A673 (cell line): ENCODE data around the gene GTF2IRD2.
"Not testable (repeated sequence)": the region's sequence is repeated elsewhere in the genome, so short reads cannot be mapped to it uniquely, and the experiment has no call there.

Experiments
- EZH2 ChIP-seq: fragments of 200-600 bp; sonication (generic); IDR thresholded peaks from 2 replicates; pipeline ENCODE4 v1.6.1; 2017; ENCODE audit warnings: borderline replicate concordance, low read depth, mild to moderate bottlenecking, mixed read lengths, antibody characterized with exemption, low read length; ENCODE audit not compliant: poor library complexity, severe bottlenecking
- TF ChIP-seq, protein P1 (sequence below): fragments of 300-800, 200-600 bp; sonication (generic); conservative IDR thresholded peaks from 2 replicates; pipeline ENCODE4 v1.5.1; 2017; ENCODE audit warnings: low read depth, mild to moderate bottlenecking, antibody characterized with exemption, low read length, moderate library complexity, mixed read lengths

DNA sequence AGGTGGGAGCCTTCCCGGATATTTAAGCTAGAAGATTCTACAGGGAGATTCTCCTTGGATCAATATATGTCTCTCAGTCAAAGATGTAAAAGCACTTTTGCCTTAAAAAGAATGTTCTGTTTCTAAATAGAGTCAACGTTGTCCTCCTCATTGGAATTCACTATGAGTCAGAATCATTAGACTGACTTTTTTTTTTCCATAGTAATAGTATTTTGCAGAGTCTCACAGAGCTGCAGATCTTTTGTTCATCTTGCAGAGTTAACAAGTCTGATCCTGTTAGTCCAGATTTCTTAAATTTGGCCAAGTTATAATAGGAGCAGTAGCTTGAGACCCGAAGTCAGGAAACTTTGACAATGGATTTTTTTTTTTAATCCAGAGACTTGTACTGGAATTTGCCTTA is 92.4 kb downstream of the GTF2IRD2 start:
- TF ChIP-seq, protein P1, sequence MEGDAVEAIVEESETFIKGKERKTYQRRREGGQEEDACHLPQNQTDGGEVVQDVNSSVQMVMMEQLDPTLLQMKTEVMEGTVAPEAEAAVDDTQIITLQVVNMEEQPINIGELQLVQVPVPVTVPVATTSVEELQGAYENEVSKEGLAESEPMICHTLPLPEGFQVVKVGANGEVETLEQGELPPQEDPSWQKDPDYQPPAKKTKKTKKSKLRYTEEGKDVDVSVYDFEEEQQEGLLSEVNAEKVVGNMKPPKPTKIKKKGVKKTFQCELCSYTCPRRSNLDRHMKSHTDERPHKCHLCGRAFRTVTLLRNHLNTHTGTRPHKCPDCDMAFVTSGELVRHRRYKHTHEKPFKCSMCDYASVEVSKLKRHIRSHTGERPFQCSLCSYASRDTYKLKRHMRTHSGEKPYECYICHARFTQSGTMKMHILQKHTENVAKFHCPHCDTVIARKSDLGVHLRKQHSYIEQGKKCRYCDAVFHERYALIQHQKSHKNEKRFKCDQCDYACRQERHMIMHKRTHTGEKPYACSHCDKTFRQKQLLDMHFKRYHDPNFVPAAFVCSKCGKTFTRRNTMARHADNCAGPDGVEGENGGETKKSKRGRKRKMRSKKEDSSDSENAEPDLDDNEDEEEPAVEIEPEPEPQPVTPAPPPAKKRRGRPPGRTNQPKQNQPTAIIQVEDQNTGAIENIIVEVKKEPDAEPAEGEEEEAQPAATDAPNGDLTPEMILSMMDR = not testable (repeated sequence)
- not testable (repeated sequence) for TF ChIP-seq EZH2
